Left lung (tissue), 10 donors: ENCODE data around the gene SLC9A9. TPM values are rescaled to one million over a fixed set of nuclear protein-coding genes. Genes with fewer than 3 reads are reported as not detected.

ENCODE experiments used
- ATAC-seq: fragments of 200-7000 bp; cut with Tn5 transposase; one replicate; pipeline ENCODE4 v1.9.1; 2020; ENCODE audit warnings: moderate library complexity
- DNase-seq, 4 donors: peaks; one replicate each; pipeline ENCODE4 v3.0.0-alpha.2; 2013 to 2020
- H3K27ac ChIP-seq, 2 donors: fragments of 200-600 bp; sonication (generic) in 1 of 2; one replicate each; pipeline versions ENCODE4 v1.5.0 to v1.8.0; 2020 to 2021
- H3K27me3 ChIP-seq, 2 donors: fragments of 200-600 bp; sonication (generic) in 1 of 2; one replicate each; pipeline versions ENCODE4 v1.5.0 to v1.8.0; 2020 to 2021
- H3K36me3 ChIP-seq, 2 donors: fragments of 200-600 bp; sonication (generic) in 1 of 2; one replicate each; pipeline versions ENCODE4 v1.5.0 to v1.8.0; 2020 to 2021
- H3K4me1 ChIP-seq, 2 donors: fragments of 200-600 bp; one replicate each; pipeline ENCODE4 v1.8.0; 2021
- H3K4me3 ChIP-seq, 2 donors: fragments of 200-600 bp; sonication (generic) in 1 of 2; one replicate each; pipeline versions ENCODE4 v1.5.0 to v1.8.0; 2020 to 2021; ENCODE audit warnings: mild to moderate bottlenecking in 1 of 2
- H3K9me3 ChIP-seq, 2 donors: fragments of 200-600 bp; sonication (generic) in 1 of 2; one replicate each; pipeline versions ENCODE4 v1.5.0 to v1.8.0; 2020 to 2021
- intact Hi-C, 2 donors: fragments of 100-400 bp; cut with DNase I; formaldehyde crosslinking; loops; one replicate each; pipeline versions ENCODE4 v1.11.2 to v1.14.2; 2022
- polyA plus RNA-seq, 6 donors: library from polyadenylated mRNA; unstranded; fragments of 120-200 nt; gene quantifications; one replicate each; pipeline ENCODE4 v1.2.1, GENCODE V29; 2013; ENCODE audit not compliant: insufficient read length in 6 of 6
- total RNA-seq, 2 donors: library from RNA; stranded (reverse); fragmentation: NEBNext Ultra II Directional; extraction: Animal tissue kit (Norgen Biotek cat#: 25700); gene quantifications; one replicate each; pipeline ENCODE4 v1.2.1, GENCODE V29; 2021
- TF ChIP-seq, protein P1 (sequence below), 2 donors: fragments of 200-600 bp; sonication (generic) in 1 of 2; IDR thresholded peaks; one replicate each; pipeline versions ENCODE4 v1.5.0 to v1.8.0; 2021; ENCODE audit warnings: antibody characterized with exemption in 2 of 2
- donor health status: DM: no; HTN: yes; CAD: no.
- donor health status: DM: no; HTN: no; CAD: no.

Gene SLC9A9
- total and polyA plus RNA-seq, 8 donors = 13.9 to 19.6 (median 16.8) TPM

DNA sequence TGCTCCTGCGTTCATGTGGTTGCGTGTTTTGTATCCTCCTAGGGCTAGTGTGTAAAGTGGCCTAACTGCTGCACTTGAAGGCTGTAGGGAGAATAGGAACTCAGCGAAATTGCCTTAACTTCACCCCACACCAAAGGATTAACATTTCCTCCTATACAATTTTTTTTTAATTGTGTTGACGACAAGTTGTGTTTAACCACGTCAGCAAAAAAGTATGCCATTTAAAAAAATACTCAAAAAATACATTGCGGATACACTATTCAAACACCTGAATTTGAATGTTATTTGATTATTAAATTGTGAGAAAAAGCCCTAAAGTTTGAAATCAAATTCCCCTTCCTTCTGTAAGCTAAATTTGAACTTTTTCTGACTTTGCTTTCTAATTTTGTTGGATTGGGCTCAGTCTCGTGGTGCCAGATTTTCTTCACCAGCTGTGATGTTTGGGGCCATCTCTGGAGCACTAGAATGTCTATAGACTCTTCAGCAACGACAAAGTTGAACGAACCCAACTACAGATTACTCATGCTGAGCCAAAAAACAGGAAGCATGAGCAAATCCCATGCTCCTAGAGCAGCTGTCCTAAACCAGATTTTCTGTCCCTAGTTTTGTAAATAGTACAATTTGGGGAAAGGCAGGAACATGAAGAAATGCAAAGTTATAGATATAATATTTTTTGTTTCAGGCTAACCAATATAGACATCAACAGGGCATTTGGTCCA lies 8.1 kb upstream of the SLC9A9 start:
- TF ChIP-seq, protein P1, sequence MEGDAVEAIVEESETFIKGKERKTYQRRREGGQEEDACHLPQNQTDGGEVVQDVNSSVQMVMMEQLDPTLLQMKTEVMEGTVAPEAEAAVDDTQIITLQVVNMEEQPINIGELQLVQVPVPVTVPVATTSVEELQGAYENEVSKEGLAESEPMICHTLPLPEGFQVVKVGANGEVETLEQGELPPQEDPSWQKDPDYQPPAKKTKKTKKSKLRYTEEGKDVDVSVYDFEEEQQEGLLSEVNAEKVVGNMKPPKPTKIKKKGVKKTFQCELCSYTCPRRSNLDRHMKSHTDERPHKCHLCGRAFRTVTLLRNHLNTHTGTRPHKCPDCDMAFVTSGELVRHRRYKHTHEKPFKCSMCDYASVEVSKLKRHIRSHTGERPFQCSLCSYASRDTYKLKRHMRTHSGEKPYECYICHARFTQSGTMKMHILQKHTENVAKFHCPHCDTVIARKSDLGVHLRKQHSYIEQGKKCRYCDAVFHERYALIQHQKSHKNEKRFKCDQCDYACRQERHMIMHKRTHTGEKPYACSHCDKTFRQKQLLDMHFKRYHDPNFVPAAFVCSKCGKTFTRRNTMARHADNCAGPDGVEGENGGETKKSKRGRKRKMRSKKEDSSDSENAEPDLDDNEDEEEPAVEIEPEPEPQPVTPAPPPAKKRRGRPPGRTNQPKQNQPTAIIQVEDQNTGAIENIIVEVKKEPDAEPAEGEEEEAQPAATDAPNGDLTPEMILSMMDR (IDR thresholded peaks at IDR 0.05) = no peak
- intact Hi-C loops = no loop called here
- H3K4me1 ChIP-seq = no peaks in the 10 kb centered on the region
- H3K9me3 ChIP-seq = peaks cover 0 to 4% of the 10 kb centered on the region in 2 donors
- no peak for ATAC-seq
- H3K27ac ChIP-seq = no peak overlapping the region
- no peaks in the 10 kb centered on the region for H3K36me3 ChIP-seq
- no peak overlapping the region for H3K4me3 ChIP-seq
- no peaks in the 10 kb centered on the region for H3K27me3 ChIP-seq
- no peak for DNase-seq

DNA sequence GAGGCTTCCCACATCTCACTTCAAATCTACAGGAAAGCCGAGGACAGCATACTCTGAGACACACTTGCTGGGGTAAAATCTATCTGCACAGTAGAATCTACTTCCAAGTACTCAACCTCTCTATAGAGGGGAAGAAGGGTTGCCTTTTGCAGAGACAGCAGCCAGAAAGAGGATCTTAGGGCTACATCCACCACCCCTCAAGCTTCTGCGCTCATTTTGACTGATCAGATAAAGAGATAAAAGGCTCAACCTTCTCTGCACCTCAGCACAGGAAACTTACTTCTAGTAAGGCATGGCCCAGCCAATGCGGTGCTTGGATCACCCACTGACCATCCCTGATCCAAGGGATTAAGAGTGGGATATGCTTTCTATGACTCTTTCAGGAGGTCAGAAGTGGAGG lies 6.9 kb upstream of the SLC9A9 start:
- peaks cover 0 to 11% of the 10 kb centered on the region in 2 donors for H3K4me1 ChIP-seq
- TF ChIP-seq, protein P1 (IDR thresholded peaks at IDR 0.05) = no peak
- no peaks in the 10 kb centered on the region for H3K36me3 ChIP-seq
- intact Hi-C loops = no loop called here
- DNase-seq = no peak
- H3K27ac ChIP-seq = no peak overlapping the region
- ATAC-seq = no peak
- no peaks in the 10 kb centered on the region for H3K27me3 ChIP-seq
- H3K4me3 ChIP-seq = no peak overlapping the region
- peaks cover 0 to 4% of the 10 kb centered on the region in 2 donors for H3K9me3 ChIP-seq

DNA sequence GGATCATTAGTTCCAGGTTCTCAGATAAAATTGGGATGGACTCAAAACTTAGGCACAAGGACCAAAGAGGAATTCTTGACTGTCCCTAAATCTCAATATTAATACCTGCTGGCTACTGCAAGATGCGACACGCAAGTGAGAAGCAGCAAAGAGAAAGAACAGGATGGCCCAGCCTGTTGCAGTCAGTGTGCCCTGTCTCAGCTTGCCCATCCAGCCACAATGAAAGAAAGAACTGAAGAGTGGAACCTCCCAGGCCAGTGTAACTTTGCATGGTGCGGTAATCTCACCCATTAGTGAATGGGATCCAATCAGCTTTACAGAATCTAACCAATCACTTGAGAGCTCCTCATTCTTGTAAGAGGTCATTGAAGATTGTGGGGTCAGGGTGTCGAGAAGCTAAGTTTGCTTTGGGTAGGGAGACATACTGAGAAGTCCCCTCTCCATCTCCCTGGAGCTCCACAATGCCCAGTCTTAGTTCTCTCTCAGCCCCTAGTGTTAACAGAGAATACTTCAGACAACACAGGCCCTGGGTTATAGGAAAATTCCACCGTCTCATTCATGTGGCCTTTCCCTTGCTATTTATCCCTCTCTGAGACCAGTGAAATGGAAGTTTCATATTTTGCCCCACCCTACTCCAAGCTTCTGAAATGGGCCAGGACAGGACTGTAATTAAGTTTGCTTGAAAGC lies 3.2 kb upstream of the SLC9A9 start:
- intact Hi-C loops = no loop called here
- ATAC-seq = no peak
- Histone ChIP-seq H3K9me3 (no peaks in the 10 kb centered on the region), H3K4me1 (peaks cover 3 to 33% of the 10 kb centered on the region in 2 donors), H3K36me3 (no peaks in the 10 kb centered on the region), H3K4me3 (no peak overlapping the region), H3K27ac (no peak overlapping the region), H3K27me3 (no peaks in the 10 kb centered on the region)
- no peak for DNase-seq
- TF ChIP-seq, protein P1 (IDR thresholded peaks at IDR 0.05) = no peak

DNA sequence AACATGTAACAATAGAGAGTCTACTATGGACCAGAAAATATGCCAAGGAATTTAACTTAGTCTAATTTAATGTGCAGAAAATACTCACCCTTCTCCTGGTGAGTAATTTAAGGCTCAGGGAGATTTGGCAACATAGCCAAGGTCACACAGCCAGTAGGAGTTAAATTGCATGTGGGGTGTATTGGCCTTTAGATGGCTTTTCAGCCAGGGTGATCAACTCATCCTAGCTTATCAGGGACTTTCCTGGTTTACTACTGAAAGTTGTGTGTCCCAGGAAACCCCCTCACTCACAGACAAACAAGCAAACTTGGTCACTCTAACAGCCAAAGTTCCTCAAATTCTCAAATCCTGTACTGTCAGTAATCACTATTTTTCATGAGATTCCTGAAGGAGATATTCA lies 2.6 kb upstream of the SLC9A9 start:
- ATAC-seq = no peak
- Histone ChIP-seq H3K36me3 (no peaks in the 10 kb centered on the region), H3K27me3 (no peaks in the 10 kb centered on the region), H3K4me3 (no peak overlapping the region), H3K4me1 (peaks cover 3 to 33% of the 10 kb centered on the region in 2 donors), H3K27ac (no peak overlapping the region), H3K9me3 (no peaks in the 10 kb centered on the region)
- intact Hi-C loops = no loop called here
- TF ChIP-seq, protein P1 (IDR thresholded peaks at IDR 0.05) = no peak
- DNase-seq = no peak

DNA sequence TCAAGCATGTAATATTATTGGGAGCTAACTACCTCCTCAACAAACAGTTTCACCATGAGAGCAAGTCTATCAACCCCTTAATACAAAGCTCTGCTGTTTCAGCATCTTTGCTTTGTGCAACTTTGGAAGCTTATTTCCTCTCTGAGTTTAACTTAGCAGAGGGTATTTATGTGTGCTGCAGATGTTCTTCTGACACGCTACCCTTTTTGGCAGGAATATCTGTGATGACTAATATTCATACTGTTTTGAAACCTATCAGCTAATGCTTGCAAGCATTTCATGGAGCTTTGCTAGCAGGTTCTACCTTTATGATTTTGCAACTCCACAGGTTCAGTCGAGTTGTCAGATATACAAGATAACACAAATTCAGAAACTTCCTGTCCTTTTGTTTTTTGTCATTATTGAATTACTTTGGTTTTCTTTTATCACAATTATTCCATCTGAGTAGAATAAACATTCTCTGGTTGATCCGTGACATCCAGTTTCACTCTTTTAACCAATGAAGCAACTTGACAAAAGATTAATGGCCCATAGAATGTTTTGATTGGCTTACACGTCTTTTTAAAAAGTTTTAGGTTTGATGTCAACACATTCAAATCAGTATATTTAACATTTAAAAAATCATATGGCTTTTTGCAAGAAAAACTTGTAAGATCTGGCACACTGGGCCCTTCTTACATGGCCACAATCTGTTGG lies 1.7 kb upstream of the SLC9A9 start:
- H3K36me3 ChIP-seq = no peaks in the 10 kb centered on the region
- no peaks in the 10 kb centered on the region for H3K27me3 ChIP-seq
- ATAC-seq (peak; percentile 37), DNase-seq (peak in 2 of 4 donors; percentile 39 to 53)
- peak overlapping the region in 1 of 2 donors; percentile 42 for H3K27ac ChIP-seq
- no peak overlapping the region for H3K4me3 ChIP-seq
- intact Hi-C loops = no loop called here
- TF ChIP-seq, protein P1 (IDR thresholded peaks at IDR 0.05) = no peak
- H3K4me1 ChIP-seq = peaks cover 3 to 33% of the 10 kb centered on the region in 2 donors
- no peaks in the 10 kb centered on the region for H3K9me3 ChIP-seq
